K562 (cell line): ENCODE measurements around the gene GPHA2. TPM values are rescaled to one million over a fixed set of nuclear protein-coding genes. Genes with fewer than 3 reads are reported as not detected.

ENCODE experiments used
- ATAC-seq: fragments of 200-7000 bp; cut with Tn5 transposase; 3 replicates; pipeline ENCODE4 v1.9.1; 2020; ENCODE audit warnings: moderate library complexity
- BruUV-seq: library from RNA; stranded (reverse); fragments of 400-500 nt; replicated peaks from 2 replicates; lab custom pipeline; 2021; lab: Mats Ljungman, UMichigan
- CTCF ChIA-PET: fragments of 300-600 bp; formaldehyde crosslinking; extraction: SDS; loops from one replicate; lab custom pipeline; 2021; ENCODE audit warnings: low intra/inter-chr PET ratio; lab: Yijun Ruan, JAX
- POLR2A ChIA-PET: fragments of 300-600, 350-650 bp; sonication (Branson Sonifier 250); formaldehyde crosslinking; extraction: SDS; loops from one replicate; lab custom pipeline; 2021; ENCODE audit warnings: antibody characterized with exemption, inconsistent platforms; lab: Yijun Ruan, JAX
- DNase-seq, 4 experiments: peaks; one replicate each; pipeline versions ENCODE4 v3.0.0 to v3.0.0-alpha.2; 2011 to 2018; ENCODE audit warnings: low spot score in 3 of 4, mixed read lengths in 3 of 4; ENCODE audit errors: extremely low read depth in 1 of 4
- FAIRE-seq: peaks from 2 replicates; lab custom pipeline; 2011; peaks lifted over from hg19 to GRCh38; lab: Jason Lieb, UNC
- H2AFZ ChIP-seq: 2 replicates; pipeline ENCODE4 v1.6.0; 2011; ENCODE audit warnings: low read depth, low read length, control low read depth, inconsistent platforms
- H3K27ac ChIP-seq: fragments of 200-600 bp; 3 replicates; pipeline ENCODE4 v1.8.0; 2011; ENCODE audit warnings: low read depth, mild to moderate bottlenecking, control low read depth, inconsistent platforms, low read length, moderate library complexity, mixed read lengths; ENCODE audit errors: extremely low read depth
- H3K27me3 ChIP-seq, 2 experiments: fragments of 300-600 bp in 1 of 2; 2 replicates in 1 of 2; 3 replicates in 1 of 2; pipeline versions ENCODE4 v1.6.0 to v1.8.0; 2011; ENCODE audit warnings: inconsistent platforms in 2 of 2, low read length in 2 of 2, mild to moderate bottlenecking in 1 of 2, mixed read lengths in 1 of 2, moderate library complexity in 1 of 2; ENCODE audit not compliant: control insufficient read depth in 2 of 2, insufficient read depth in 2 of 2
- H3K36me3 ChIP-seq: fragments of 300-600 bp; 3 replicates; pipeline ENCODE4 v1.8.0; 2011; ENCODE audit warnings: mild to moderate bottlenecking, low read length, inconsistent platforms; ENCODE audit not compliant: control insufficient read depth, insufficient read depth
- H3K4me1 ChIP-seq, 2 experiments: fragments of 200-600 bp in 1 of 2; replicated peaks in 1 of 2; 2 replicates in 1 of 2; 3 replicates in 1 of 2; pipeline versions ENCODE4 v1.5.1 to v1.8.0; 2011; ENCODE audit warnings: inconsistent platforms in 2 of 2, low read length in 2 of 2, mild to moderate bottlenecking in 1 of 2, mixed read lengths in 1 of 2, moderate library complexity in 1 of 2; ENCODE audit not compliant: control insufficient read depth in 2 of 2, insufficient read depth in 2 of 2
- H3K4me2 ChIP-seq: 2 replicates; pipeline ENCODE4 v1.6.1; 2011; ENCODE audit warnings: low read length, control low read depth, inconsistent platforms, mixed read lengths; ENCODE audit not compliant: insufficient read depth
- H3K4me3 ChIP-seq: fragments of 200-600 bp; sonication (generic), shearing (Covaris generic); 2 replicates; pipeline ENCODE4 v1.5.1; 2016; ENCODE audit warnings: control low read depth, inconsistent platforms
- H3K79me2 ChIP-seq: fragments of 200-600 bp; 3 replicates; pipeline ENCODE4 v1.8.0; 2011; ENCODE audit warnings: low read length, inconsistent platforms; ENCODE audit not compliant: control insufficient read depth, insufficient read depth
- H3K9ac ChIP-seq, 2 experiments: 2 replicates each; pipeline versions ENCODE4 v1.6.0 to v1.6.1; 2011; ENCODE audit warnings: low read depth in 2 of 2, low read length in 2 of 2, control low read depth in 1 of 2, inconsistent platforms in 1 of 2, mild to moderate bottlenecking in 1 of 2, mixed read lengths in 1 of 2; ENCODE audit not compliant: insufficient read depth in 1 of 2
- H3K9me1 ChIP-seq: one replicate; pipeline ENCODE4 v1.6.0; 2011; ENCODE audit warnings: inconsistent platforms, mild to moderate bottlenecking, low read length, moderate library complexity; ENCODE audit not compliant: control insufficient read depth, insufficient read depth
- H3K9me3 ChIP-seq: replicated peaks from 2 replicates; pipeline ENCODE4 v1.5.1; 2011; ENCODE audit warnings: low read depth, low read length, inconsistent platforms; ENCODE audit not compliant: control insufficient read depth, insufficient read depth
- H4K20me1 ChIP-seq: replicated peaks from 2 replicates; pipeline ENCODE4 v1.6.1; 2011; ENCODE audit warnings: low read length, inconsistent platforms, mixed read lengths; ENCODE audit not compliant: control insufficient read depth, insufficient read depth
- KDM2B ChIP-seq: fragments of 250-450 bp; sonication (Bioruptor Pico); IDR thresholded peaks from 2 replicates; pipeline ENCODE4 v1.8.0; 2021; ENCODE audit warnings: mild to moderate bottlenecking, moderate library complexity
- MTA1 ChIP-seq: fragments of 450-650 bp; IDR thresholded peaks from 2 replicates; pipeline ENCODE4 v1.6.1; 2017; ENCODE audit warnings: borderline replicate concordance
- NRF1 ChIP-seq, 2 experiments: fragments of 450-650 bp; IDR thresholded peaks in 1 of 2; conservative IDR thresholded peaks in 1 of 2; 2 replicates each; pipeline ENCODE4 v1.6.1; 2014; ENCODE audit warnings: mild to moderate bottlenecking in 2 of 2
- POLR2G ChIP-seq: fragments of 200-400 bp; formaldehyde crosslinking; IDR thresholded peaks from 2 replicates; pipeline ENCODE4 v1.6.1; 2017; ENCODE audit warnings: low read depth, mild to moderate bottlenecking, antibody characterized with exemption, low read length, moderate library complexity
- REST ChIP-seq, 2 experiments: fragments of 450-650 bp; formaldehyde crosslinking in 1 of 2; IDR thresholded peaks; 2 replicates each; pipeline versions ENCODE4 v1.4.0 to v1.6.1; 2014 to 2020; ENCODE audit warnings: mild to moderate bottlenecking in 2 of 2, borderline replicate concordance in 1 of 2, low read depth in 1 of 2
- SAP30 ChIP-seq: fragments of 200-600 bp; sonication (generic); IDR thresholded peaks from 2 replicates; pipeline ENCODE4 v1.6.1; 2012; ENCODE audit warnings: borderline replicate concordance, low read depth, mild to moderate bottlenecking, moderate library complexity, low read length, control low read depth, inconsistent platforms; ENCODE audit not compliant: insufficient read depth, poor library complexity, severe bottlenecking
- ZFPM2 ChIP-seq: fragments of 250-450 bp; sonication (Bioruptor Pico); IDR thresholded peaks from 2 replicates; pipeline ENCODE4 v1.5.1; 2022; ENCODE audit warnings: mild to moderate bottlenecking
- ZNF408 ChIP-seq: fragments of 250-450 bp; sonication (Bioruptor Pico); IDR thresholded peaks from 2 replicates; pipeline ENCODE4 v1.4.0; 2020; ENCODE audit warnings: low read depth, mild to moderate bottlenecking, moderate library complexity
- ZNF780A ChIP-seq: fragments of 250-450 bp; sonication (Bioruptor Pico); IDR thresholded peaks from 2 replicates; pipeline ENCODE4 v1.5.0; 2021; ENCODE audit warnings: mild to moderate bottlenecking
- WGBS: fragments of 100-300 bp; shearing (Covaris generic); methylation state at CpG from one replicate; pipeline ENCODE4 v1.1.6; 2016; ENCODE audit warnings: low coverage, mixed read lengths; ENCODE audit not compliant: insufficient coverage; ENCODE audit errors: missing lambda C conversion rate; 5-methylcytosine and 5-hydroxymethylcytosine counted together
- in situ Hi-C: fragments of 300-500 bp; cut with MboI; formaldehyde crosslinking; loops from 4 replicates; pipeline ENCODE4 v1.15.0; 2018; ENCODE audit warnings: inconsistent platforms, mixed read lengths
- intact Hi-C: fragments of 100-400 bp; cut with micrococcal nuclease; formaldehyde crosslinking; loops from 2 replicates; pipeline ENCODE4 v1.14.2; 2022
- polyA plus RNA-seq, 8 experiments: library from polyadenylated mRNA; depleted of rRNA in 4 of 8; stranded (reverse) in 5 of 8; unstranded in 3 of 8; fragments of >200 nt; fragmentation: Nextera tagmentation in 2 of 8; fragmentation: Illumina TruSeq in 1 of 8; extraction: Ambion mirVana in 2 of 8; extraction: Trizol in 1 of 8; gene quantifications; 2 replicates each; pipeline versions ENCODE4 v1.2.1 to v1.2.3, GENCODE V29; 2011 to 2014; ENCODE audit warnings: inconsistent platforms in 1 of 8, missing spikeins in 1 of 8
- total RNA-seq, 7 experiments: library from RNA; depleted of rRNA in 6 of 7; stranded (reverse); fragments of >200 nt in 6 of 7; fragmentation: Illumina TruSeq in 2 of 7; extraction: Trizol in 2 of 7; gene quantifications; 2 replicates each; pipeline versions ENCODE4 v1.2.1 to v1.2.3, GENCODE V29; 2011 to 2021; ENCODE audit warnings: low replicate concordance in 1 of 7

Gene GPHA2
- total and polyA plus RNA-seq, 9 of the 15 experiments (the other 6 are each of a cell fraction or from before 2014, with no cell fraction given): 0.17 to 0.22 TPM; not detected in 7

DNA sequence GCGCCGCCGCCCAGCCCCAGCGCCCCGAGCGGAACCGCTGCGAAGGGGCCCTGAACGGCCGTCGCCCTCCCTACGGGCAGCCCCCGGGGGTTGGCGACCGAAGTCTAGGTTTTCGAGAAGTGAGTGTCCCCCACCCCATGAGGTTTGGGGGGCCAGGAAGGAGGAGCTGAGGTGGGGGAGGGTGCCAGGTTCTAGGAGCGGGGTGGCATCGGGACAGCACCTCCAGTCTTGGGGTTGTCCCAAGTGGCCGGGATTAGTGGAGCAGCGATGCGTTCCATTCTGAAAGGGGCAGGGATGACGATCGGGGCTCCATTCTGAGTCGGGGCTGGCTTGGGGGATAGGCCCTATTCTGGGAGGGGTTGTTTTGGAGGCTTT is 10.8 kb downstream of the GPHA2 start:
- Histone ChIP-seq H3K27me3 (no peaks in the 10 kb centered on the region), H3K27ac (peak overlapping the region; percentile 94; the same call in 2 of the 3 replicates), H4K20me1 (no peaks in the 10 kb centered on the region), H3K4me2 (peak overlapping the region; percentile 94), H3K4me3 (peak overlapping the region; percentile 60), H3K9ac (peak overlapping the region; percentile 87 to 96), H2AFZ (peak overlapping the region; percentile 98), H3K9me3 (no peaks in the 10 kb centered on the region), H3K9me1 (no peaks in the 10 kb centered on the region), H3K79me2 (no peaks in the 10 kb centered on the region), H3K4me1 (peaks cover 14 to 41% of the 10 kb centered on the region in 2 experiments; a peak in 4 of 5 replicates), H3K36me3 (no peaks in the 10 kb centered on the region)
- in situ Hi-C loops: no loop called here
- ATAC-seq (no peak), FAIRE-seq (no peak), DNase-seq (peak in 2 of 4 experiments; percentile 55 to 64)
- ChIA-PET CTCF (interaction anchor here (0.7 kb wide), 1 partner anchor 59 kb away, joined by 4 read pairs; no protein-coding TSS in a partner anchor), POLR2A (interaction anchor here (0.7 to 2.6 kb wide), 5 partner anchors 9 to 574 kb away, joined by 3 to 14 read pairs (median 3); partner anchors contain the start of gene MALAT1)
- intact Hi-C loops: loop anchor here (2.0 kb wide), 1 partner anchor 72 kb away; the partner anchor contains the start of gene BATF2
- no TSS peak for BruUV-seq
- 5% methylated on average over 21 of the region's 24 CpGs for WGBS
- TF ChIP-seq POLR2G (peak; percentile 9; the same call in 1 of the 2 replicates), SAP30 (peak; percentile 11), ZNF780A (CRISPR knock-in tag) (no peak), ZNF408 (no peak), REST (IDR thresholded peaks at IDR 0.05; ENCODE audit: borderline replicate concordance) (0 out of 2 replicates have a peak, but pooled peaks have one; percentile 1), REST (CRISPR knock-in tag; IDR thresholded peaks at IDR 0.05; ENCODE audit: low read depth) (no peak), MTA1 (no peak), KDM2B (CRISPR knock-in tag) (0 out of 2 replicates have a peak, but pooled peaks have one; percentile 2), ZFPM2 (CRISPR knock-in tag) (no peak), NRF1 (conservative IDR thresholded peaks at IDR 0.05 in 1 of 2, IDR thresholded peaks at IDR 0.05 in 1 of 2) (peak in 1 of 2 experiments; percentile 19; a peak in 2 of 4 replicates)
